IMR-90 (cell line): Measurements from ENCODE around the gene WNT9B. TPM values are rescaled to one million over a fixed set of nuclear protein-coding genes. Genes with fewer than 3 reads are reported as not detected.

Experiments used
- ATAC-seq: fragments of 200-7000 bp; cut with Tn5 transposase; 2 replicates; pipeline ENCODE4 v1.9.1; 2020; ENCODE audit warnings: low read depth, mild to moderate bottlenecking, moderate library complexity
- BruUV-seq: library from RNA; stranded (reverse); fragments of 400-500 nt; replicated peaks from 2 replicates; lab custom pipeline; 2021; lab: Mats Ljungman, UMichigan
- CTCF ChIA-PET: fragments of 300-600 bp; formaldehyde crosslinking; extraction: SDS; loops from one replicate; lab custom pipeline; 2021; ENCODE audit warnings: antibody characterized with exemption; lab: Yijun Ruan, JAX
- POLR2A ChIA-PET: fragments of 300-600 bp; sonication (Branson Sonifier 250); formaldehyde crosslinking; loops from one replicate; lab custom pipeline; 2022; ENCODE audit warnings: antibody characterized with exemption; ENCODE audit not compliant: unreplicated experiment; lab: Charles Lee
- DNase-seq: peaks from one replicate; pipeline ENCODE4 v3.0.0; 2013
- H2AFZ ChIP-seq: replicated peaks from 2 replicates; pipeline ENCODE3; 2013; ENCODE audit warnings: low read length, mild to moderate bottlenecking; ENCODE audit not compliant: poor library complexity
- H2AK5ac ChIP-seq: 2 replicates; pipeline ENCODE4 v1.6.1; 2013; ENCODE audit warnings: low read depth, low read length, inconsistent platforms
- H2AK9ac ChIP-seq: replicated peaks from 2 replicates; pipeline ENCODE3; 2013; ENCODE audit warnings: mild to moderate bottlenecking, low read depth, low read length, moderate library complexity; ENCODE audit not compliant: poor library complexity
- H2BK120ac ChIP-seq: 2 replicates; pipeline ENCODE4 v1.6.1; 2013; ENCODE audit warnings: low read depth, low read length, inconsistent platforms
- H2BK15ac ChIP-seq: 3 replicates; pipeline ENCODE4 v1.6.1; 2013; ENCODE audit warnings: low read depth, low read length, inconsistent platforms
- H2BK20ac ChIP-seq: 2 replicates; pipeline ENCODE4 v1.6.1; 2013; ENCODE audit warnings: low read depth, mild to moderate bottlenecking, inconsistent platforms, low read length, moderate library complexity
- H2BK5ac ChIP-seq: 2 replicates; pipeline ENCODE4 v1.6.1; 2013; ENCODE audit warnings: mild to moderate bottlenecking, low read depth, low read length, inconsistent platforms; ENCODE audit not compliant: poor library complexity, severe bottlenecking
- H3K14ac ChIP-seq: replicated peaks from 2 replicates; pipeline ENCODE4 v1.6.1; 2013; ENCODE audit warnings: low read depth, low read length, inconsistent platforms
- H3K18ac ChIP-seq: 2 replicates; pipeline ENCODE4 v1.6.1; 2013; ENCODE audit warnings: low read depth, low read length, control low read depth
- H3K23ac ChIP-seq: 2 replicates; pipeline ENCODE4 v1.6.1; 2013; ENCODE audit warnings: low read depth, low read length, inconsistent platforms
- H3K27ac ChIP-seq: 2 replicates; pipeline ENCODE4 v1.5.1; 2013; ENCODE audit warnings: mild to moderate bottlenecking, control low read depth, low read length; ENCODE audit not compliant: insufficient read depth
- H3K27me3 ChIP-seq: 2 replicates; pipeline ENCODE4 v1.6.1; 2013; ENCODE audit warnings: low read length; ENCODE audit not compliant: control insufficient read depth, insufficient read depth
- H3K36me3 ChIP-seq: 2 replicates; pipeline ENCODE4 v1.6.1; 2013; ENCODE audit warnings: low read length, mixed read lengths; ENCODE audit not compliant: control insufficient read depth, insufficient read depth
- H3K4ac ChIP-seq: 2 replicates; pipeline ENCODE4 v1.6.1; 2013; ENCODE audit warnings: low read depth, low read length, inconsistent platforms
- H3K4me1 ChIP-seq: 2 replicates; pipeline ENCODE4 v1.6.1; 2013; ENCODE audit warnings: low read length, mixed read lengths; ENCODE audit not compliant: control insufficient read depth, insufficient read depth
- H3K4me2 ChIP-seq: 2 replicates; pipeline ENCODE4 v1.6.1; 2013; ENCODE audit warnings: low read depth, mild to moderate bottlenecking, control low read depth, low read length, moderate library complexity
- H3K4me3 ChIP-seq: 2 replicates; pipeline ENCODE4 v1.5.1; 2013; ENCODE audit warnings: low read depth, mild to moderate bottlenecking, control low read depth, low read length, moderate library complexity; ENCODE audit not compliant: insufficient read depth
- H3K56ac ChIP-seq: 2 replicates; pipeline ENCODE4 v1.6.1; 2013; ENCODE audit warnings: low read length, inconsistent platforms; ENCODE audit not compliant: insufficient read depth; ENCODE audit errors: extremely low read depth
- H3K79me1 ChIP-seq, 2 experiments: 2 replicates each; pipeline ENCODE4 v1.6.1; 2013; ENCODE audit warnings: low read length in 2 of 2, inconsistent platforms in 1 of 2, low read depth in 1 of 2
- H3K9ac ChIP-seq: 2 replicates; pipeline ENCODE4 v1.6.1; 2013; ENCODE audit warnings: low read depth, low read length, control low read depth
- H3K9me1 ChIP-seq: 2 replicates; pipeline ENCODE4 v1.6.1; 2013; ENCODE audit warnings: low read length, inconsistent platforms; ENCODE audit not compliant: insufficient read depth
- H3K9me3 ChIP-seq: 2 replicates; pipeline ENCODE4 v1.6.1; 2013; ENCODE audit warnings: low read length; ENCODE audit not compliant: control insufficient read depth, insufficient read depth
- H4K20me1 ChIP-seq: 2 replicates; pipeline ENCODE4 v1.6.1; 2013; ENCODE audit warnings: low read length, inconsistent platforms; ENCODE audit not compliant: insufficient read depth
- H4K5ac ChIP-seq: 2 replicates; pipeline ENCODE4 v1.6.1; 2013; ENCODE audit warnings: mild to moderate bottlenecking, low read depth, low read length, control low read depth
- H4K8ac ChIP-seq, 2 experiments: 2 replicates each; pipeline ENCODE4 v1.6.1; 2013; ENCODE audit warnings: low read depth in 2 of 2, low read length in 2 of 2, control low read depth in 1 of 2, inconsistent platforms in 1 of 2
- H4K91ac ChIP-seq: 2 replicates; pipeline ENCODE4 v1.6.1; 2013; ENCODE audit warnings: low read depth, low read length, inconsistent platforms; ENCODE audit not compliant: insufficient read depth
- BHLHE40 ChIP-seq: fragments of 150-350 bp; IDR thresholded peaks from 2 replicates; pipeline ENCODE4 v1.6.1; 2016; ENCODE audit warnings: mild to moderate bottlenecking, low read depth, low read length
- ELK1 ChIP-seq: fragments of 150-350 bp; IDR thresholded peaks from 2 replicates; pipeline ENCODE4 v1.6.1; 2016; ENCODE audit warnings: low read depth, mild to moderate bottlenecking, low read length, moderate library complexity, borderline replicate concordance
- MAZ ChIP-seq: IDR thresholded peaks from 2 replicates; pipeline ENCODE4 v1.6.1; 2012; ENCODE audit warnings: low read depth, mild to moderate bottlenecking, low read length, improper control_type of control experiment, moderate library complexity, borderline replicate concordance
- NFE2L2 ChIP-seq: fragments of 150-350 bp; IDR thresholded peaks from 2 replicates; pipeline ENCODE4 v1.6.1; 2016; ENCODE audit warnings: low read depth, mild to moderate bottlenecking, low read length
- POLR2A ChIP-seq: IDR thresholded peaks from 2 replicates; pipeline ENCODE4 v1.6.1; 2012; ENCODE audit warnings: mild to moderate bottlenecking, low read depth, low read length
- RAD21 ChIP-seq: IDR thresholded peaks from 2 replicates; pipeline ENCODE4 v1.6.1; 2012; ENCODE audit warnings: low read length, improper control_type of control experiment
- RFX5 ChIP-seq: IDR thresholded peaks from 2 replicates; pipeline ENCODE4 v1.8.0; 2012; ENCODE audit warnings: low read depth, mild to moderate bottlenecking, low read length, moderate library complexity
- dilution Hi-C: fragments of 300-500 bp; cut with HindIII; formaldehyde crosslinking; loops from one replicate; pipeline ENCODE4 v1.14.3; 2018; ENCODE audit warnings: low sequenced_read_pairs; ENCODE audit not compliant: unreplicated experiment
- in situ Hi-C: fragments of 300-500 bp; cut with MboI; formaldehyde crosslinking; loops from 3 replicates; pipeline ENCODE4 v1.14.3; 2019; ENCODE audit warnings: low sequenced_read_pairs, inconsistent platforms, mixed read lengths
- intact Hi-C: fragments of 100-400 bp; cut with micrococcal nuclease; formaldehyde crosslinking; loops from 2 replicates; pipeline ENCODE4 v1.10.0; 2022
- polyA plus RNA-seq, 3 experiments: library from polyadenylated mRNA; depleted of rRNA; stranded (reverse); fragments of >200 nt; gene quantifications; 2 replicates each; pipeline ENCODE4 v1.2.3, GENCODE V29; 2012; ENCODE audit warnings: low replicate concordance in 1 of 3
- total RNA-seq: library from RNA; depleted of rRNA; stranded (reverse); fragments of >200 nt; gene quantifications from 2 replicates; pipeline ENCODE4 v1.2.3, GENCODE V29; 2012
- TF ChIP-seq, protein P1 (sequence below): fragments of 150-350 bp; IDR thresholded peaks from 2 replicates; pipeline ENCODE4 v1.6.1; 2017; ENCODE audit warnings: mild to moderate bottlenecking, antibody characterized with exemption, low read length, low read depth

Gene WNT9B
- total and polyA plus RNA-seq, 2 of the 4 experiments (the other 2 are of a cell fraction), result not detected

DNA sequence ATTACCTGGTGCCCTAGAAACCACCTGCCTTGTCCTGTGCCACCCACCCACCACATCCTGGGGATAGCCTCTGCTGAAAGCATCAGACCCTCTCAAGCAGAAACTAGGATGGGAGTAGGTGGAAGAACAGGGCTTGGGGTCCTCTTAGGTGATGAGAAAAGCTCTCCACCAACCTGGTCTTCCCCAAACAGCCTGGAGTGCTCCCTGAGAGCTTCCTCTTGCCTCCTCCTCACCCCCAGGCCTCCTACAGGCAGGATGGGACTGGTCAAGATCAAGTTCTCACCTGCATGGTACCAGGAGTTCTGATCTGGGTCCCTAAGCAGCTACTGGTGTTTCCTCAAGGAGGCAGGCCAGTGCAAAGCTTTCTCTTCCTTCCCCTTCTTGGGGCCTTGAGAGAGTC lies 15.4 kb downstream of the WNT9B start:
- Histone ChIP-seq H3K4me2 (no peak overlapping the region), H3K4me3 (no peak overlapping the region), H3K9ac (no peak overlapping the region), H3K56ac (no peak overlapping the region), H3K9me3 (no peaks in the 10 kb centered on the region; the same call in 1 of the 2 replicates), H2BK15ac (no peak overlapping the region), H4K8ac (no peak overlapping the region), H3K4ac (no peak overlapping the region), H3K27ac (no peak overlapping the region), H3K27me3 (peaks cover 44% of the 10 kb centered on the region), H4K91ac (no peak overlapping the region), H3K18ac (no peak overlapping the region), H2BK5ac (no peak overlapping the region), H3K9me1 (no peaks in the 10 kb centered on the region; the same call in 1 of the 2 replicates), H2AK5ac (no peak overlapping the region), H3K36me3 (no peaks in the 10 kb centered on the region), H2BK20ac (no peak overlapping the region), H2BK120ac (no peak overlapping the region), H4K20me1 (no peaks in the 10 kb centered on the region), H3K23ac (no peak overlapping the region), H3K14ac (no peak overlapping the region), H3K79me1 (no peaks in the 10 kb centered on the region), H2AK9ac (no peak overlapping the region), H3K4me1 (peaks cover 4% of the 10 kb centered on the region; the same call in 1 of the 2 replicates), H4K5ac (no peak overlapping the region), H2AFZ (no peak overlapping the region)
- intact Hi-C loops, result no loop called here
- no TSS peak for BruUV-seq
- ATAC-seq, result no peak
- ChIA-PET CTCF (no interaction called here), POLR2A (no interaction called here)
- no peak for TF ChIP-seq RFX5
- no peak for TF ChIP-seq BHLHE40
- TF ChIP-seq, protein P1, sequence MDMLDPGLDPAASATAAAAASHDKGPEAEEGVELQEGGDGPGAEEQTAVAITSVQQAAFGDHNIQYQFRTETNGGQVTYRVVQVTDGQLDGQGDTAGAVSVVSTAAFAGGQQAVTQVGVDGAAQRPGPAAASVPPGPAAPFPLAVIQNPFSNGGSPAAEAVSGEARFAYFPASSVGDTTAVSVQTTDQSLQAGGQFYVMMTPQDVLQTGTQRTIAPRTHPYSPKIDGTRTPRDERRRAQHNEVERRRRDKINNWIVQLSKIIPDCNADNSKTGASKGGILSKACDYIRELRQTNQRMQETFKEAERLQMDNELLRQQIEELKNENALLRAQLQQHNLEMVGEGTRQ, result no peak
- no peak for TF ChIP-seq RAD21
- no peak for TF ChIP-seq MAZ
- TF ChIP-seq POLR2A, result no peak
- no peak for TF ChIP-seq NFE2L2
- no peak for TF ChIP-seq ELK1
- in situ Hi-C loops, result loop anchor here (25.0 kb wide), 1 partner anchor 146 kb away; no protein-coding TSS in a partner anchor
- no peak for DNase-seq
- dilution Hi-C loops, result no loop called here
